IMR-90 (cell line): ENCODE measurements around the gene URI1. TPM values are rescaled to one million over a fixed set of nuclear protein-coding genes. Genes with fewer than 3 reads are reported as not detected.

Experiments
- ATAC-seq: fragments of 200-7000 bp; cut with Tn5 transposase; 2 replicates; pipeline ENCODE4 v1.9.1; 2020; ENCODE audit warnings: low read depth, mild to moderate bottlenecking, moderate library complexity
- BruUV-seq: library from RNA; stranded (reverse); fragments of 400-500 nt; replicated peaks from 2 replicates; lab custom pipeline; 2021; lab: Mats Ljungman, UMichigan
- CTCF ChIA-PET: fragments of 300-600 bp; formaldehyde crosslinking; extraction: SDS; loops from one replicate; lab custom pipeline; 2021; ENCODE audit warnings: antibody characterized with exemption; lab: Yijun Ruan, JAX
- POLR2A ChIA-PET: fragments of 300-600 bp; sonication (Branson Sonifier 250); formaldehyde crosslinking; loops from one replicate; lab custom pipeline; 2022; ENCODE audit warnings: antibody characterized with exemption; ENCODE audit not compliant: unreplicated experiment; lab: Charles Lee
- DNase-seq: peaks from one replicate; pipeline ENCODE4 v3.0.0; 2013
- H2AFZ ChIP-seq: replicated peaks from 2 replicates; pipeline ENCODE3; 2013; ENCODE audit warnings: low read length, mild to moderate bottlenecking; ENCODE audit not compliant: poor library complexity
- H2AK5ac ChIP-seq: 2 replicates; pipeline ENCODE4 v1.6.1; 2013; ENCODE audit warnings: low read depth, low read length, inconsistent platforms
- H2AK9ac ChIP-seq: replicated peaks from 2 replicates; pipeline ENCODE3; 2013; ENCODE audit warnings: mild to moderate bottlenecking, low read depth, low read length, moderate library complexity; ENCODE audit not compliant: poor library complexity
- H2BK120ac ChIP-seq: 2 replicates; pipeline ENCODE4 v1.6.1; 2013; ENCODE audit warnings: low read depth, low read length, inconsistent platforms
- H2BK15ac ChIP-seq: 3 replicates; pipeline ENCODE4 v1.6.1; 2013; ENCODE audit warnings: low read depth, low read length, inconsistent platforms
- H2BK20ac ChIP-seq: 2 replicates; pipeline ENCODE4 v1.6.1; 2013; ENCODE audit warnings: low read depth, mild to moderate bottlenecking, inconsistent platforms, low read length, moderate library complexity
- H2BK5ac ChIP-seq: 2 replicates; pipeline ENCODE4 v1.6.1; 2013; ENCODE audit warnings: mild to moderate bottlenecking, low read depth, low read length, inconsistent platforms; ENCODE audit not compliant: poor library complexity, severe bottlenecking
- H3K14ac ChIP-seq: replicated peaks from 2 replicates; pipeline ENCODE4 v1.6.1; 2013; ENCODE audit warnings: low read depth, low read length, inconsistent platforms
- H3K18ac ChIP-seq: 2 replicates; pipeline ENCODE4 v1.6.1; 2013; ENCODE audit warnings: low read depth, low read length, control low read depth
- H3K23ac ChIP-seq: 2 replicates; pipeline ENCODE4 v1.6.1; 2013; ENCODE audit warnings: low read depth, low read length, inconsistent platforms
- H3K27ac ChIP-seq: 2 replicates; pipeline ENCODE4 v1.5.1; 2013; ENCODE audit warnings: mild to moderate bottlenecking, control low read depth, low read length; ENCODE audit not compliant: insufficient read depth
- H3K27me3 ChIP-seq: 2 replicates; pipeline ENCODE4 v1.6.1; 2013; ENCODE audit warnings: low read length; ENCODE audit not compliant: control insufficient read depth, insufficient read depth
- H3K36me3 ChIP-seq: 2 replicates; pipeline ENCODE4 v1.6.1; 2013; ENCODE audit warnings: low read length, mixed read lengths; ENCODE audit not compliant: control insufficient read depth, insufficient read depth
- H3K4ac ChIP-seq: 2 replicates; pipeline ENCODE4 v1.6.1; 2013; ENCODE audit warnings: low read depth, low read length, inconsistent platforms
- H3K4me1 ChIP-seq: 2 replicates; pipeline ENCODE4 v1.6.1; 2013; ENCODE audit warnings: low read length, mixed read lengths; ENCODE audit not compliant: control insufficient read depth, insufficient read depth
- H3K4me2 ChIP-seq: 2 replicates; pipeline ENCODE4 v1.6.1; 2013; ENCODE audit warnings: low read depth, mild to moderate bottlenecking, control low read depth, low read length, moderate library complexity
- H3K4me3 ChIP-seq: 2 replicates; pipeline ENCODE4 v1.5.1; 2013; ENCODE audit warnings: low read depth, mild to moderate bottlenecking, control low read depth, low read length, moderate library complexity; ENCODE audit not compliant: insufficient read depth
- H3K56ac ChIP-seq: 2 replicates; pipeline ENCODE4 v1.6.1; 2013; ENCODE audit warnings: low read length, inconsistent platforms; ENCODE audit not compliant: insufficient read depth; ENCODE audit errors: extremely low read depth
- H3K79me1 ChIP-seq, 2 experiments: 2 replicates each; pipeline ENCODE4 v1.6.1; 2013; ENCODE audit warnings: low read length in 2 of 2, inconsistent platforms in 1 of 2, low read depth in 1 of 2
- H3K9ac ChIP-seq: 2 replicates; pipeline ENCODE4 v1.6.1; 2013; ENCODE audit warnings: low read depth, low read length, control low read depth
- H3K9me1 ChIP-seq: 2 replicates; pipeline ENCODE4 v1.6.1; 2013; ENCODE audit warnings: low read length, inconsistent platforms; ENCODE audit not compliant: insufficient read depth
- H3K9me3 ChIP-seq: 2 replicates; pipeline ENCODE4 v1.6.1; 2013; ENCODE audit warnings: low read length; ENCODE audit not compliant: control insufficient read depth, insufficient read depth
- H4K20me1 ChIP-seq: 2 replicates; pipeline ENCODE4 v1.6.1; 2013; ENCODE audit warnings: low read length, inconsistent platforms; ENCODE audit not compliant: insufficient read depth
- H4K5ac ChIP-seq: 2 replicates; pipeline ENCODE4 v1.6.1; 2013; ENCODE audit warnings: mild to moderate bottlenecking, low read depth, low read length, control low read depth
- H4K8ac ChIP-seq, 2 experiments: 2 replicates each; pipeline ENCODE4 v1.6.1; 2013; ENCODE audit warnings: low read depth in 2 of 2, low read length in 2 of 2, control low read depth in 1 of 2, inconsistent platforms in 1 of 2
- H4K91ac ChIP-seq: 2 replicates; pipeline ENCODE4 v1.6.1; 2013; ENCODE audit warnings: low read depth, low read length, inconsistent platforms; ENCODE audit not compliant: insufficient read depth
- BHLHE40 ChIP-seq: fragments of 150-350 bp; IDR thresholded peaks from 2 replicates; pipeline ENCODE4 v1.6.1; 2016; ENCODE audit warnings: mild to moderate bottlenecking, low read depth, low read length
- CHD1 ChIP-seq: IDR thresholded peaks from 2 replicates; pipeline ENCODE4 v1.6.1; 2012; ENCODE audit warnings: low read depth, low read length, improper control_type of control experiment
- FOS ChIP-seq: fragments of 150-350 bp; IDR thresholded peaks from 2 replicates; pipeline ENCODE4 v1.6.1; 2016; ENCODE audit warnings: low read depth, low read length
- MAZ ChIP-seq: IDR thresholded peaks from 2 replicates; pipeline ENCODE4 v1.6.1; 2012; ENCODE audit warnings: low read depth, mild to moderate bottlenecking, low read length, improper control_type of control experiment, moderate library complexity, borderline replicate concordance
- WGBS, 2 experiments: methylation state at CpG; one replicate each; pipeline versions ENCODE4 v1.1.5 to v1.1.7; 2013; ENCODE audit warnings: missing lambda C conversion rate in 2 of 2; ENCODE audit not compliant: insufficient read length in 1 of 2; ENCODE audit errors: extremely low coverage in 2 of 2; 5-methylcytosine and 5-hydroxymethylcytosine counted together
- dilution Hi-C: fragments of 300-500 bp; cut with HindIII; formaldehyde crosslinking; loops from one replicate; pipeline ENCODE4 v1.14.3; 2018; ENCODE audit warnings: low sequenced_read_pairs; ENCODE audit not compliant: unreplicated experiment
- in situ Hi-C: fragments of 300-500 bp; cut with MboI; formaldehyde crosslinking; loops from 3 replicates; pipeline ENCODE4 v1.14.3; 2019; ENCODE audit warnings: low sequenced_read_pairs, inconsistent platforms, mixed read lengths
- intact Hi-C: fragments of 100-400 bp; cut with micrococcal nuclease; formaldehyde crosslinking; loops from 2 replicates; pipeline ENCODE4 v1.10.0; 2022
- polyA plus RNA-seq, 3 experiments: library from polyadenylated mRNA; depleted of rRNA; stranded (reverse); fragments of >200 nt; gene quantifications; 2 replicates each; pipeline ENCODE4 v1.2.3, GENCODE V29; 2012; ENCODE audit warnings: low replicate concordance in 1 of 3
- total RNA-seq: library from RNA; depleted of rRNA; stranded (reverse); fragments of >200 nt; gene quantifications from 2 replicates; pipeline ENCODE4 v1.2.3, GENCODE V29; 2012

URI1 gene
- total and polyA plus RNA-seq, 2 of the 4 experiments (the other 2 are of a cell fraction) = 43.2 to 45.3 TPM

DNA sequence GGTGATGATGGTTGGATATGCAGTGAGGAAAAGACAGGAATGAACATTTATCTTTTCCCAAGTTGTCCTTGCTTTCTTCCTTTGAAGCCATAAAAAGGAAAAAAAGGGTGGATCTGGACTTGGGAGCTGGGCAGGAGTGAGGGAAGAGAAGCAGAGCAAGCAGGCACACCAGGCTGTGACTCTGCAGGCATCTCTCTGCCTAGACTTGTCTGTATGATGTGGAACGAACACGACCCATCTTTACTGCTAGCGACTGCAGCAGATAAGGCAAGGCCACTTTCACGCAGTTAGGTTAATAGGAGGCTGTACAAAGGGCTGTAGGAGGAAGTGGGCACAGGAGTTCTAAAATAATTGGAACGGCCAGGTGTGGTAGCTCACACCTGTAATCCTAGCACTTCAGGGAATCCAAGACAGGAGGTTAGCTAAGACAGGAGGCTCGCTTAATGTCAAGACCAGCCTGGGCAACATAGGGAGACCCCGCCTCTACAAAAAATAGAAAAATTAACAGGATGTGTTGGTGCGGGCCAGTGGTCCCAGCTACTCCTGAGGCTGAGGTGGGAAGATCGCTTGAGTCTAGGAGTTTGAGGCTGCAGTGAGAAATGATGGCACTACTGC is 961 bp upstream of the URI1 start:
- Histone ChIP-seq H2BK15ac (no peak overlapping the region), H2BK120ac (no peak overlapping the region), H3K27me3 (no peaks in the 10 kb centered on the region; the same call in 1 of the 2 replicates), H2AFZ (peak overlapping the region; percentile 44), H2AK9ac (peak overlapping the region; percentile 74), H3K4me2 (no peak overlapping the region), H3K4me3 (no peak overlapping the region), H2BK5ac (no peak overlapping the region), H3K9me3 (no peaks in the 10 kb centered on the region), H4K8ac (no peak overlapping the region), H3K18ac (no peak overlapping the region), H3K4me1 (peaks cover 5% of the 10 kb centered on the region), H3K9me1 (peaks cover 2% of the 10 kb centered on the region; the same call in 1 of the 2 replicates), H3K14ac (no peak overlapping the region), H3K4ac (no peak overlapping the region), H4K91ac (no peak overlapping the region), H3K23ac (no peak overlapping the region), H4K20me1 (peaks cover 22% of the 10 kb centered on the region), H3K27ac (no peak overlapping the region), H3K56ac (no peak overlapping the region), H2AK5ac (no peak overlapping the region; the same call in 1 of the 2 replicates), H2BK20ac (no peak overlapping the region), H3K79me1 (peaks cover 4 to 26% of the 10 kb centered on the region in 2 experiments; a peak in 3 of 4 replicates), H3K9ac (no peak overlapping the region), H4K5ac (no peak overlapping the region), H3K36me3 (no peaks in the 10 kb centered on the region)
- intact Hi-C loops (loop anchor here (10.0 kb wide), 1 partner anchor 284 kb away; no protein-coding TSS in a partner anchor), in situ Hi-C loops (no loop called here), dilution Hi-C loops (no loop called here)
- no peak for DNase-seq
- TF ChIP-seq FOS (no peak), MAZ (no peak), BHLHE40 (no peak), CHD1 (no peak)
- WGBS, 2 experiments = no CpG with 5 or more reads among the region's 9 CpGs
- no TSS peak for BruUV-seq
- no peak for ATAC-seq
- CTCF ChIA-PET = no interaction called here
- POLR2A ChIA-PET = interaction anchor here (0.5 kb wide), 1 partner anchor 78 kb away, joined by 3 read pairs; no protein-coding TSS in a partner anchor
